Measurements from ENCODE around the gene ROCK2. TPM values are rescaled to one million over a fixed set of nuclear protein-coding genes. Genes with fewer than 3 reads are reported as not detected.

The ROCK2 gene
- total RNA-seq, 1 experiment from 2014 or later = 64.4 TPM

- DNase-seq = no peak
- H3K9me3 ChIP-seq = no peaks in the 10 kb centered on the region
- H3K27me3 Mint-ChIP-seq (ENCODE audit: insufficient read depth, unreplicated experiment) = no peaks in the 10 kb centered on the region
- no TSS peak for BruUV-seq (replicated peaks)
- no peak for TF ChIP-seq CTCF (IDR thresholded peaks at IDR 0.05; ENCODE audit: insufficient read depth in 1 of 2, low read depth in 1 of 2, low read length in 1 of 2, severe bottlenecking in 1 of 2, unreplicated experiment in 1 of 2)
- no peaks in the 10 kb centered on the region for H3K9me3 Mint-ChIP-seq (ENCODE audit: unreplicated experiment)
- intact Hi-C loops (cut with micrococcal nuclease; ENCODE audit: unreplicated experiment) = no loop called here
- CTCF ChIA-PET = interaction anchor here (0.6 kb wide), 1 partner anchor 8 kb away, joined by 3 read pairs; no protein-coding TSS in a partner anchor
- no peak overlapping the region for H3K4me3 ChIP-seq (ENCODE audit: low read depth, low read length)
- peaks cover 9% of the 10 kb centered on the region; the same call in 1 of the 2 replicates for H3K4me1 ChIP-seq
- POLR2A ChIA-PET = no interaction called here
- no peak overlapping the region for H3K4me3 Mint-ChIP-seq (ENCODE audit: unreplicated experiment)
- no peak overlapping the region for H3K27ac Mint-ChIP-seq (ENCODE audit: unreplicated experiment)
- peaks cover 7% of the 10 kb centered on the region for H3K4me1 Mint-ChIP-seq (ENCODE audit: low read depth, unreplicated experiment)
- H3K27me3 ChIP-seq (replicated peaks; ENCODE audit: control insufficient read depth, insufficient read depth, low read length) = no peaks in the 10 kb centered on the region
- H3K36me3 Mint-ChIP-seq (ENCODE audit: insufficient read depth, unreplicated experiment) = no peaks in the 10 kb centered on the region
- H3K36me3 ChIP-seq (ENCODE audit: control insufficient read depth, insufficient read depth, low read length) = no peaks in the 10 kb centered on the region
Observed at GRCh38 chr2:11363868-11364564, 19.6 kb upstream of the ROCK2 start.

GRCh38 chr2:11359865-11360264 lies 15.4 kb upstream of the ROCK2 start:
- BruUV-seq (replicated peaks) = no TSS peak

GRCh38 chr2:11357428-11357972 lies 13.1 kb upstream of the ROCK2 start:
- ChIA-PET POLR2A (interaction anchor here (0.6 to 1.4 kb wide), 5 partner anchors 9 to 60 kb away, joined by 3 to 12 read pairs (median 4); partner anchors contain the start of gene ROCK2), CTCF (interaction anchor here (0.6 to 1.3 kb wide), 2 partner anchors 12 to 224 kb away, joined by 3 to 7 read pairs; partner anchors contain the start of gene ROCK2)
- no peaks in the 10 kb centered on the region for H3K36me3 ChIP-seq (ENCODE audit: control insufficient read depth, insufficient read depth, low read length)
- H3K27ac Mint-ChIP-seq (ENCODE audit: unreplicated experiment) = peak overlapping the region; percentile 93
- H3K4me1 ChIP-seq = peaks cover 48% of the 10 kb centered on the region
- H3K9me3 Mint-ChIP-seq (ENCODE audit: unreplicated experiment) = no peaks in the 10 kb centered on the region
- no peak for TF ChIP-seq CTCF (IDR thresholded peaks at IDR 0.05; ENCODE audit: insufficient read depth in 1 of 2, low read depth in 1 of 2, low read length in 1 of 2, severe bottlenecking in 1 of 2, unreplicated experiment in 1 of 2)
- no TSS peak for BruUV-seq (replicated peaks)
- peak; percentile 90 to 94 for DNase-seq
- H3K9me3 ChIP-seq = no peaks in the 10 kb centered on the region
- peaks cover 12% of the 10 kb centered on the region for H3K36me3 Mint-ChIP-seq (ENCODE audit: insufficient read depth, unreplicated experiment)
- no peaks in the 10 kb centered on the region for H3K27me3 Mint-ChIP-seq (ENCODE audit: insufficient read depth, unreplicated experiment)
- no peak overlapping the region for H3K4me3 ChIP-seq (ENCODE audit: low read depth, low read length)
- H3K4me1 Mint-ChIP-seq (ENCODE audit: low read depth, unreplicated experiment) = peaks cover 56% of the 10 kb centered on the region
- intact Hi-C loops (cut with micrococcal nuclease; ENCODE audit: unreplicated experiment) = loop anchor here (1.0 kb wide), 1 partner anchor 12 kb away; no protein-coding TSS in a partner anchor
- peak overlapping the region; percentile 29 for H3K4me3 Mint-ChIP-seq (ENCODE audit: unreplicated experiment)
- H3K27me3 ChIP-seq (replicated peaks; ENCODE audit: control insufficient read depth, insufficient read depth, low read length) = no peaks in the 10 kb centered on the region

More at GRCh38 chr2:11359865-11360264, 15.4 kb upstream of the ROCK2 start:
- Mint-ChIP-seq H3K27me3 (ENCODE audit: insufficient read depth, unreplicated experiment) (no peaks in the 10 kb centered on the region), H3K9me3 (ENCODE audit: unreplicated experiment) (no peaks in the 10 kb centered on the region), H3K36me3 (ENCODE audit: insufficient read depth, unreplicated experiment) (peaks cover 12% of the 10 kb centered on the region), H3K4me1 (ENCODE audit: low read depth, unreplicated experiment) (peaks cover 38% of the 10 kb centered on the region), H3K27ac (ENCODE audit: unreplicated experiment) (no peak overlapping the region), H3K4me3 (ENCODE audit: unreplicated experiment) (no peak overlapping the region)
- Histone ChIP-seq H3K9me3 (no peaks in the 10 kb centered on the region), H3K4me3 (ENCODE audit: low read depth, low read length) (no peak overlapping the region), H3K27me3 (replicated peaks; ENCODE audit: control insufficient read depth, insufficient read depth, low read length) (no peaks in the 10 kb centered on the region), H3K4me1 (peaks cover 47% of the 10 kb centered on the region), H3K36me3 (ENCODE audit: control insufficient read depth, insufficient read depth, low read length) (no peaks in the 10 kb centered on the region)
- intact Hi-C loops (cut with micrococcal nuclease; ENCODE audit: unreplicated experiment) = no loop called here
- no peak for DNase-seq
- ChIA-PET CTCF (no interaction called here), POLR2A (no interaction called here)
- no peak for TF ChIP-seq CTCF (IDR thresholded peaks at IDR 0.05; ENCODE audit: insufficient read depth in 1 of 2, low read depth in 1 of 2, low read length in 1 of 2, severe bottlenecking in 1 of 2, unreplicated experiment in 1 of 2)
